ENCODE results near the gene RAB39A.
A peak's percentile ranks its signal among the peaks of the same experiment; 100 is the strongest.

RAB39A gene

GRCh38 chr11:107963091-107963490 is 34.8 kb downstream of the RAB39A start:
- DNase-seq, result no peak

- DNase-seq, result no peak
Observed at GRCh38 chr11:107969219-107969618, 41.0 kb downstream of the RAB39A start.

- DNase-seq, result no peak
Observed at GRCh38 chr11:107970049-107970448, 41.8 kb downstream of the RAB39A start.

GRCh38 chr11:107973641-107974040 is 45.4 kb downstream of the RAB39A start:
- DNase-seq, result no peak

- DNase-seq, result no peak
Observed at GRCh38 chr11:107988397-107989158, 60.3 kb downstream of the RAB39A start.

GRCh38 chr11:107991868-107992414 is 63.7 kb downstream of the RAB39A start:
- DNase-seq, result no peak

GRCh38 chr11:107996006-107996776 is 67.9 kb downstream of the RAB39A start:
- DNase-seq, result no peak

- no peak for DNase-seq
Observed at GRCh38 chr11:107998761-107999160, 70.5 kb downstream of the RAB39A start.

GRCh38 chr11:107999759-108000455 is 71.7 kb downstream of the RAB39A start:
- DNase-seq, result peak; percentile 44

GRCh38 chr11:108002476-108002875 is 74.2 kb downstream of the RAB39A start:
- DNase-seq, result no peak

- DNase-seq, result no peak
Observed at GRCh38 chr11:108003623-108004022, 75.4 kb downstream of the RAB39A start.

- DNase-seq, result no peak
Observed at GRCh38 chr11:108007819-108008218, 79.6 kb downstream of the RAB39A start.

GRCh38 chr11:108008656-108009496 is 80.6 kb downstream of the RAB39A start, which contains the start of gene CUL5:
Gene CUL5 (plus strand): TSS chr11:108008898. CDS start chr11:108009349, 451 bp downstream.
- peak; percentile 93 for DNase-seq

- no peak for DNase-seq
Observed at GRCh38 chr11:108009497-108010370, 81.5 kb downstream of the RAB39A start.

GRCh38 chr11:108012139-108012725 is 84.0 kb downstream of the RAB39A start:
- DNase-seq, result no peak

Data from activated CD4-positive, alpha-beta T cell treated with anti-CD3 and anti-CD28 coated beads, Interleukin-2, Interleukin-6, amounts not matched to agents 100 ng/mL and 50 ng/mL, durations not matched to agents 16 hours and 8 hours (primary cell).